ENCODE results near the gene SUMF1.
"Not testable (repeated sequence)": the region's sequence is repeated elsewhere in the genome, so short reads cannot be mapped to it uniquely, and the experiment has no call there.

Gene SUMF1

DNA sequence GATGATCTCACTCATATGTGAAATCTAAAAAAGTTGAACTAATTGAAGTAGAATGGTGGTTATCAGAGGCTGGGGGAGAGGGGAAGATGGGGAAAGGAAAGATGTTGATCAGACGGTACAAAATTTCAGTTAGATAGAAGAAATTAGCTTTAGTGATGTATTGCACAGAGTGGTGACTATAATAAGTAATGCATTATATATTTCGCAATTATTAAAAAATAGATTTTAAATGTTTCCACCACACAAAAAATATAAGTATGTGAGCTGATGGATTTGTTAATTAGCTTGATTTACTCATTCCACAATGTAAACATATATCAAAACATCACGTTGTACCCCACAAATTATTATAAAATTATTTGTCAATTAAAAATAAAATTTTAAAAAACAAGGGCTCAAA lies 8.1 kb downstream of the SUMF1 start:
- no peak for DNase-seq

DNA sequence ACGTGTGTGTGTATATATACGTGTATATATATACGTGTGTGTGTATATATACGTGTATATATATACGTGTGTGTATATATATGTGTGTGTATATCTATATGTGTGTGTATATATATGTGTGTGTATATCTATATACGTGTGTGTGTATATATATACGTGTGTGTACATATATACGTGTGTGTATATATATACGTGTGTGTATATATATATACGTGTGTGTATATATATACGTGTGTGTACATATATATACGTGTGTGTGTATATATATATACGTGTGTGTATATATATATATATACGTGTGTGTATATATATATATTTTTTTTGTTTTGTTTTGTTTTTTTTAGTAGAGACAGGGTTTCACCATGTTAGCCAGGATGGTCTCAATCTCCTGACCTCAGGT lies 10.3 kb downstream of the SUMF1 start:
- DNase-seq, result not testable (repeated sequence)

GRCh38 chr3:4454142-4454541 lies 12.9 kb downstream of the SUMF1 start:
- DNase-seq, result no peak

DNA sequence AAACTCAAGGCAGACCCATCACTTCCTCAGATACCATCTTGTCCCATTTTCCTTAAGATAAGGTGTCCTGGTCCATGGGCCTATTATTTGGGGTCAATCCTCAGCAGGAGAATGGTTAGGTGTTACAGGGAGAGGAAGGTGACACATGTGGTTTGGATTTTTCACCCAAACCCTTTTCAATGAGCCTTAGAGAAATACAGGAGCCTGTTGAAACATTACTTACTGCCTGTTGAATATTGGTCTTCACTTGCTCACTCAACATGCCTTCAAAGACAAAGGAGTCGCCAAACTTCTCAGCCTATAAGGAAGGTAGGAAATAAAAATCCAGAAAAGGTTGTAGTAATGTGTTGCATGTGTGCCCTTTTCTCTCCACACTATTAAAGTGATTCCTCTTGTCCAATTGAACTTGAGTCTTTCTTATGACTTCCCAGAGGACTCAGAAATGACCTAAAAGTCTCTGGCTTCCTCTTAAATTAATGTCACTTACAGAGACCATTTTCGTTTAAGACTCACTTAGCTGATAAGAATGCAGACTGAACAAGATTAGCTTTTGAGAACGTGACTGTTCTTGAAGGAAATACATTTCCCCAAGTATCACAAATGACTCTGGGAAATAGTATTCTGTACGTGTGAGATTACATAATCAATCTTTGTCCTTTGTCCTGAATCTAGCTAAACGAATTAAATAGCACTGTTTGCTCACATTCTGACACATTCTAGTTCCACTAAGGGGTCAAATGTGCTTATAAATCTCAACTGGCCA lies 17.8 kb downstream of the SUMF1 start:
- no peak for DNase-seq

DNA sequence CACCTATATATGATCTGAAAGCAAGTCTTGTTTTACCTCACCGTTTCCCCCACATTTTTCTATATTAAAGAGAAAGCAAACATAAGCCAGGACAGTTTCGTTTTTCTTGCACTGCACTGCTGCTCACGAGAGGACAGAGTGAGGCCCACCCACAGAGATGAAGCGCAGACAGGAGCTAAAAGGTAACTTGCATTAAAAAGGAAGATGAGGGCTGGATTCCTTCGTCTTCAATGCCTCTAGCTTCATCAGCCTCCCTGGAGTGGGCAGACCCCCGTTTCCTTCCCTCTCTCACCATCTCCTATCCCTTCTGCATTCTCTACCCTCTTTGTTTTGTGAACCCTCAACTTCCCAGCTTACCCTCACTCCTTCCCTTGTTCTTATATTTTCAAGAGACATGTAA lies 18.9 kb downstream of the SUMF1 start:
- no peak for DNase-seq

DNA sequence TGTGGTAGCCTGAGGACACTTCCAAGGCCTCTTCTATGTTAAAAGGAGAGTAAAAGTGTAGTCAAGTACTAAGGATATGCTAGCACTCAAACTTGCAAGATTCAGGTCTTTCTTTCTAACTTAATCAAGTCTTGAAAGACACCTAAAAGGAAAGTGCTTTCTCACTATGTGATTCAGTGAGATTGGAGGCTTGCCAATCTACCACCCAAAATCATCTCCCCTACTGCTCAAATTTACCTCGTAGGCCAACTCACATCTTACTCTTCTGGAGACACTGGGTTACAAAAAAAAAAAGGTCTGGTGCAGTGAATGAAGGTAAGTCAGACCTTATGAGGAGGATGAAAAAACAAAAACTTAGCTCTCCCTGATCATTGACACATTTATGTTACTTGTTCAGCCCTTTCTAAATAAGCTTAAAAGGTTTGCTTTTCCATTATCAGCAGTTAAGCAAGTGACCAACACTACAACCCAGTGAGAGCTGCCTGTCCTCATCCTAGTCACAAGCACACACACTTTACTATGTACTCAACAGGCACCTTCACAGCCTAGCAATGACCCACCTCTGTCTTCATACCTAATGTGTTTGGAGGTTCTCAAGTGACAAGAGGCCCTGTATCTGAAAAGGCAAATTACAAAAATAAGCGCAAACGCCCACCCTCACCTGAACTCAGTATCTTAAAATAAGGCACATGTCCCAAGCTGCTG lies 19.6 kb downstream of the SUMF1 start:
- DNase-seq, result no peak

DNA sequence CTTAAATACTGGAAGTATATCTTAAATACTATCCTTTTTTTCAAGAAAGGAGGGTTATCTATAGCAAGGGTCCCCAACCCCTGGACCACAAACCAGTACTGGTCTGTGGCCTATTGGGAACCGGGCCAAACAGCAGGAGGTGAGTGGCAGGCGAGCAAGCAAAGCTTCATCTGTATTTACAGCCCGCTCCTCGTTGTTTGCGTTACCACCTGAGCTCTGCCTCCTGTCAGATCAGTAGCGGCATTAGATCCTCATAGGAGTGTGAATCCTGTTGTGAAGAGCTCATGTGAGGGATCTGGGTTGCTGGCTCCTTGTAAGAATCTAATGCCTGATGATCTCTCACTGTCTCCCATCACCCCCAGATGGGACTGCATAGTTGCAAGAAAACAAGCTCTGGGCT lies 26.1 kb downstream of the SUMF1 start:
- DNase-seq, result no peak

DNA sequence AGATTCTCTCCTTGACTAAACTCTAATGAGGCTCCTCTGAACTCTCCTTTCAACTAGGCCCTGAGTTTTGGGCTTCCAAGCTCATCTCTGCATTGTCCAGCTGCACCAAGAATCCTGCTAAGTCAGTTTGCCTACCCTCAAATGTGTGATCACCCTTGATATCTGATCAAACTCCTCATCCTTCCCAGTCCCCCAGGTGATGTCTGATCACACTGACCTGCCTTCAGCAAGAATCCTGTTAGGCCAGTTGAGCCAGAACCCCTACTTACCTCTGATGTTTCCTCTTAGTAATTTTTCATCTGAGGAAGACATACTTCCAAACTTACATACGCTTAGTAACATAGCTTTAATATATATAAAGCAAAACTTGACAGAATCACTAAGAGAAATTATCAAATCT lies 28.8 kb downstream of the SUMF1 start:
- DNase-seq, result no peak

GRCh38 chr3:4432259-4432658 lies 34.8 kb downstream of the SUMF1 start:
- no peak for DNase-seq

- DNase-seq, result no peak
Measured at GRCh38 chr3:4429648-4430350, 37.3 kb downstream of the SUMF1 start.

DNA sequence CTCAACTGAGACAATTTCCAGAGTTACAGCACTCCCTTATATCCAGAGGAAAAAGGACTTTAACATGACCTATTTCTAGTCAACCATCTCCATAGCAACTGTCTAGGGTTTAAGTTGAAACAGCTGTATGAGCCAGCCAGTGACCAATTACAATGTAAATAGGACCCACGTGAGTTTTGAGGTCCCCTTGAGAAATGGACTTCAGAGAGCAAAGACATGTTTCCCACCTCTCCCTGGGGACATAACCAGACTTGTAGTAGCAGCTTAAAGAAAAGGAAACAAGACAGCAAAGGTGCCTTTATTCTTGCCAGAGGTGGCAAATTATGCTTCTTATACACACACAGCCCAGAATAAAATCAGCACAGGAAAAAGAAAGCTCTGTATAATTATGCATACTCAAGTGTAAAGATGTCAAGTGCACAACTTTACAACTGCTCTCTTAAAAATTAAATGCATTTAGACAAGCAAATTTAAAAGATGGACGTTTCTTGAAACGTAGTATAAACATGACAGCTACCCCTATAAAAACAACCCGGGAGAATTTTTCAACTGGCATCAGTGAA lies 40.2 kb downstream of the SUMF1 start:
- no peak for DNase-seq

DNA sequence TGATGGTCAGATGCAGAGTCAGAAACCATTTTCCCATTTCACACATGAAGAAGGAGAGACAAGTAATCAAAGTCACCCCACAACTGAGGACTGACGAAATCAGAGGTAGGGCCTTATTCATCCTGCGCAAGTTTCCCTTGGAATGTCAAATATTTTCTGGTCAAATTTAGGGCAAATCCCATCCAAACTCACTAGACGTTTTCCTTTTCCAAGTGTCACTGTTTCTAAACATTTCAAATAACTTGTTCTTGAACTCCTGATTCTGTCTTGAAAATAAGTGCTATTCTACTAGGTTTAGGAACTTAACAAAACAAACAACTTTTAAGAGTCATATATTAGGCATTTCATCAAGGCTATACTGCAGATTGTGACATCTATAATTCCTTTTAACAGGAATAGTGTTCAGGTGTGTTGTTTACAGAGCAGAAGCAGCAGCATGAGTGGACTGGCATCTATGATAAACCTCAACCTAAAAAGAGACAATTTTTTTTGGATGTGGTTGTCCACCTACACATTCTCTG lies 40.7 kb downstream of the SUMF1 start:
- DNase-seq, result no peak

DNA sequence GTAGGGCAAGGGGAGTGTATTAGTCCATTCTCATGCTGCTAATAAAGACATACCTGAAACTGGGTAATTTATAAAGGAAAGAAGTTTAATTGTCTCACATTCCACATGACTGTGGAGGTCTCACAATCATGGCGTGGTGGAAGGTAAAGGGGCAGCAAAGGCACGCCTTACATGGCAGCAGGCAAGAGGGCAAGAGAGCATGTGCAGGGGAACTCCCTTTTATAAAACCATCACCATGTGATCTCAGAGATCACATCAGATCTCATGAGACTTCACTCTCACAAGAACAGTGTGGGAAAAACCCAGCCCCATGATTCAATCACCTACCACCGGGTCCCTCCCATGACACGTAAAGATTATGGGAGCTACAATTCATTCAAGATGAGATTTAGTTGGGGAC lies 41.4 kb downstream of the SUMF1 start:
- DNase-seq, result no peak

GRCh38 chr3:4425055-4425454 lies 42.0 kb downstream of the SUMF1 start:
- DNase-seq, result no peak

- DNase-seq, result no peak
Measured at GRCh38 chr3:4421121-4421520, 45.9 kb downstream of the SUMF1 start.

DNA sequence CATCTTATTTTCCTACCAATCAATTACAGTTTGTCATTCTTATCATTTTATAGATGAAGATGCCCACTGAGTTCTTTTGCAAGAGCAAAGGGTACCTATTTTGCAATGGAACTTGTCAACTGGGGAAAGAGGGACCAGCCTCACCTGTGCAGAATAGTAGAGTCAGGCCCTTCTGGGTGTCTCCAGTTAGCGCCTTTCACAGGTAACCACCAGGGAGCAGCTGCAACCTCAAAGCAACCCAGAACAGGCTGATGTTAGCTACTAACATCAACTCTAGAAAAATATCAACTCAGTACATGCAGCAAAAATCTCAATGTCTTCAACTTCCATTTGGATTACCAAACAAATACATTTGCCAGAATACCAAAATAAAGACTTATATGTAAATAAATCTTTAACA lies 47.1 kb downstream of the SUMF1 start:
- no peak for DNase-seq

DNA sequence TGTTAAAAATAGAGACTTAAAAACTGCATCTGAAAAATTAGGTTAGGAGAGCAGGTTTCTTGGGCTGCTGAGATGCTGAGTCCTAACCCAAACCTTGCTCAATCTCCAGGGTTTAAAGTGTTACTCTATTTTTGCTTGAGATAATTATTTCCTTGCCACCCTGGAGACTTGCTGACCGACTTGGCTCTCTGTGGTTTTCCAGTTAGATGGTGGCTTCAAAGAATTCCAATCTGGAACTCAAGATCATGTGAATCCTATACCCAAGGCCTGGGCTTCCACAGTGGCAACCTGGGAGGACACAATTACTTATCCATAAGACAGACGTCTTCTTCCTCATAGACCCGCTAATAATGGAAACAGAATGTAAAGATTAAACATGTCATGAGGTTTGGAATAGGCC lies 47.7 kb downstream of the SUMF1 start:
- DNase-seq, result no peak

DNA sequence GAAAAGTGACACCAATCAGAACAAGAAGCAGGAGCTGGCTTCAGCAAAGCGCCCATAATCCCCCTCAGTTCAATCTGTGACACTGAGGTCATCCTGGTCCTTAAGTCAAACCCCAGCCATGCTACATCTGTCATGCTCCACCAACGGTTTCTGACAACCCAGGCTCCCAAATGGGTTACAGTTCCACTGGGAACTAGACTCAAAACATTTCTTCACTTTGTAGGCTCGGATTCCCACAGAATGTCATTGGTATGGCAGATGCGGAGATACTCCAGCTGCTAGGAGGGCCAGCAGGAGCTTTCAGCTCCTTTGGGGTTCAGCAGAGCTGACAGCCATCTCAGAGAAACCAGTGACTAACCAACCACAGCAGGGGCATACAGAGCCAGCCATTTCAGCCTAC lies 48.9 kb downstream of the SUMF1 start:
- no peak for DNase-seq

- no peak for DNase-seq
Measured at GRCh38 chr3:4417449-4417848, 49.6 kb downstream of the SUMF1 start.

DNA sequence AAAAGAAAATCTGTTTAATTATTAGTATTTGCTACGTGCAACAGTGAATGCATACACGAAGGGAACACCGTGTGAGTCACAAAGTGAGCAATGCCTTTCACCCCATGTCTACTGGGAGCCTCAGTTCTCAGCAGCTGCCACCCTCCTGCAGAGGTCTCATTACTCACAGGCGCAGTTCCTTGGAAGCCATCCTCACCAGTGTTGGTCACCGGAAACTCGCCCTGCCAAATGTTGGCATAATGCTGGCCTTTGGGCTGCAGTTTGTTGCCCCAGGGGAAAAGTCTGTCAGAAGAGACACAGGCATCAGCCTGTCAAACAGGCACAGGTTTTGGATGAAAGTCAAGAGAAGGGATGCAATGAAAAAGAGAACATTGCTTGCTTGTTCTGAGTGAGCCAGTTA lies 50.1 kb downstream of the SUMF1 start:
- no peak for DNase-seq

GRCh38 chr3:4416427-4416945 lies 50.6 kb downstream of the SUMF1 start:
- DNase-seq, result no peak

DNA sequence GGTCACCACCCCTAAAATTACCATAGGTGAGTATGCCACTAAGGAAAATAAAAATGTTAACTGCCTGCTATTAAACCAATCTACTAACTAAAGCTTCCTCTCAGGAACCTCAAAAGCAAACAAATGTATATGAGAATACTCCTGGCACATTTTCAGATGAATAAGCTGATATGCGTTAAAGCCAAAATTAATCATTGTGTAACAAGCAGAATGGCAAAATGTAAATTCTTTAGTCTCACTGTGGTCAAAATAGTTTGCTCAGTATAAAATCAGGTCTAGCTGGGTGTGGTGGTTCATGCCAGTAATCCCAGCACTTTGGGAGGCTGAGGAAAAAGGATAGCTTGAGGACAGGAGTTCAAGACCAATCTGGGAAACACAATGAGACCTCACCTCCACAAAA lies 53.6 kb downstream of the SUMF1 start:
- DNase-seq, result no peak

DNA sequence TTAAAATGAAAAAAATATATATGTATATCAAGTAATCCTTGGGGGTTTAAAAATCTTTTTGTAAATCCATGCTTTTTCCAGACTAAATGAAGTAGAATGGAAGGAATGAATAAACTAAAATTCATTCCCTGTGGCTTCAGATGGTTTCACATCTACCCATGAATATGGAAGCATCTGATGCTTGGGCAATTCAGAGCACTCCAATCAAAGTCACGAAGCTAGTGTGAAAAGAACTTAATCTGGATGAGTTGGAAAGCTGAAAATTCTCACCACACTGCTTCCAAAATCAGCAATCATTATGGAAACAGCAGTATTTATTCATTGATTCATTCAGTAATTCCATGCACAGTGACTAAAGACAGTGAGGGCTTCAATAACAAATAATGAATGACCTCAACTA lies 55.2 kb downstream of the SUMF1 start:
- DNase-seq, result no peak
